Measurements from ENCODE around the gene CDH12. TPM values are rescaled to one million over a fixed set of nuclear protein-coding genes. Genes with fewer than 3 reads are reported as not detected.

CDH12 gene
- total RNA-seq, 5 donors from 2014 or later (not counting 1 experiment from before 2014, with no cell fraction given) = not detected

DNA sequence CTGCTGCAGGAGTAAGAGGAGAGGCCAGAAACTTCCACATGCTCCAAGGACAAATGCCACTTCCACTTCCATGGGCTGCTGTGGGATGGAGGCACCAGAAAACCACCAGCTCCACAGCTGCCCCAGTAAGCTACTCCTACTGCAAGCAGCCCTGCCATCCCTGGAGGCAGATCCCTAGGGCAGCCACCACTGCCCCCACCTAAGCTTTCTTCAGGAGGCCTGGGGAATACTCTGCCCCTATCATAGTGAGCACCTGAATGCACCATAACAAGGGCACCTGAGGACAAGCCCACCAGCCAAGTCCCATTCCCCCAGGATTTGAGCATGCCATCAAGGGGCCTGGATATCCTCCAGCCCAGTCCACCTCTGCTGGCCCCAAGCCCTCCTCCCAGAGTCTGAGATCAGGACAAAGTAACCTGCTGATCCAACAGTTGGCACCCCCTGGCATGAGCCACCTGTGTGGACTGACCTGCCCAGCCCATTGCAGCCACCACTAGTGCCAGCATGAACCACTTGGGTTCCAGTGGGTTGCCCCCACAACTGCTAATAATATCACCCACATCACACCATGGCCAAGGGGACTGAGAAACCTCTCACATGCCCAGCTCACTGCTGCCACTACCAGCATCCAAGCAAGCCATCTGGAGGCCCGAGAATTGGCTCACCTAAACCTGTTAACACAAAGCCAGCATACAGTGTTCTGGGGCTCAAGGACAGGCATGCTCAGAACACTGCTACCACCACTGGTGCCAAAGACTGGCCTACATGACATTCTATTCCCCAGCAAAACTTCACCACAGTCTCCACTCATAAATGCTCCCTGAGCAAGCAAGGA lies 480.1 kb downstream of the CDH12 start:
- DNase-seq (no peak), ATAC-seq (replicated peaks in 1 of 4) (no peak)
- H3K27me3 ChIP-seq (replicated peaks in 1 of 2; ENCODE audit: control insufficient read depth in 2 of 2, extremely low read depth in 1 of 2, insufficient read depth in 2 of 2, low read length in 1 of 2) = no peaks in the 10 kb centered on the region
- no peak overlapping the region for H3K4me3 ChIP-seq (ENCODE audit: control insufficient read depth in 1 of 2, extremely low read depth in 1 of 2, low read length in 1 of 2)
- no peaks in the 10 kb centered on the region for H3K9me3 ChIP-seq
- no peaks in the 10 kb centered on the region for H3K4me1 ChIP-seq (ENCODE audit: control insufficient read depth in 1 of 2, extremely low read depth in 1 of 2, insufficient read depth in 2 of 2, low read length in 2 of 2)
- CTCF ChIA-PET = no interaction called here
- H3K27ac ChIP-seq (ENCODE audit: low read length) = no peak overlapping the region
- Mint-ChIP-seq H3K27me3 (no peaks in the 10 kb centered on the region), H3K36me3 (no peaks in the 10 kb centered on the region), H3K9me3 (peaks cover 19 to 27% (median 22%) of the 10 kb centered on the region in 3 donors), H3K27ac (no peak overlapping the region), H3K4me3 (no peak overlapping the region), H3K4me1 (no peaks in the 10 kb centered on the region)
- POLR2A ChIA-PET = no interaction called here
- 47% methylated on average over 1 of the region's 1 CpG for WGBS (ENCODE audit: insufficient coverage)
- H3K36me3 ChIP-seq (ENCODE audit: control insufficient read depth in 2 of 2, extremely low read depth in 1 of 2, insufficient read depth in 1 of 2, low read length in 1 of 2) = no peaks in the 10 kb centered on the region

- Mint-ChIP-seq H3K27ac (no peak overlapping the region), H3K4me3 (no peak overlapping the region), H3K36me3 (no peaks in the 10 kb centered on the region), H3K9me3 (peaks cover 19 to 27% (median 24%) of the 10 kb centered on the region in 3 donors), H3K4me1 (no peaks in the 10 kb centered on the region), H3K27me3 (no peaks in the 10 kb centered on the region)
- no peaks in the 10 kb centered on the region for H3K27me3 ChIP-seq (replicated peaks in 1 of 2; ENCODE audit: control insufficient read depth in 2 of 2, extremely low read depth in 1 of 2, insufficient read depth in 2 of 2, low read length in 1 of 2)
- no peak overlapping the region for H3K27ac ChIP-seq (ENCODE audit: low read length)
- no peak overlapping the region for H3K4me3 ChIP-seq (ENCODE audit: control insufficient read depth in 1 of 2, extremely low read depth in 1 of 2, low read length in 1 of 2)
- no peaks in the 10 kb centered on the region for H3K9me3 ChIP-seq
- H3K36me3 ChIP-seq (ENCODE audit: control insufficient read depth in 2 of 2, extremely low read depth in 1 of 2, insufficient read depth in 1 of 2, low read length in 1 of 2) = no peaks in the 10 kb centered on the region
- DNase-seq = no peak
- 87% methylated on average over 7 of the region's 8 CpGs for WGBS (ENCODE audit: insufficient coverage)
- no peaks in the 10 kb centered on the region for H3K4me1 ChIP-seq (ENCODE audit: control insufficient read depth in 1 of 2, extremely low read depth in 1 of 2, insufficient read depth in 2 of 2, low read length in 2 of 2)
- ChIA-PET POLR2A (no interaction called here), CTCF (no interaction called here)
- no peak for ATAC-seq (replicated peaks in 1 of 4)
Observed at GRCh38 chr5:22372376-22372775, 480.8 kb downstream of the CDH12 start.

DNA sequence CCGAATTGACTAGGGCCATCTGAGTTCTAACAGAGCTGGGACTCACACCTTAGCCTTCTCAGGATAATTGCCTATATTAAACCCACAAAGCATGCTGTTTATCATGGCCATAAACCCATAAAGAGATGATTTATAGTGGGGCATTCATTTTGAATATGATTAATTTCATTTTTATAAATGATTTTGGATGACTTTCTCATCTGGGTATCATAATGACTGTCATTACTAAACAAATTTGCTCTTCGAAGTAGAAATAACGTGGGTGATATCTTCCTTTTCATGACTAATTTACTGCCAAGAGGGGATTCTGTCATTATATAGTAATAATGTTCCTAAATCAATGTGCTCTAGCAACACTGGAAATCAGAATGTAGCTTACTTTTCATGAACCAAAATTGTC lies 498.2 kb downstream of the CDH12 start:
- DNase-seq = no peak
- ATAC-seq (replicated peaks in 1 of 4) = no peak
- no CpG with 5 or more reads among the region's 3 CpGs for WGBS (ENCODE audit: insufficient coverage)
- Histone ChIP-seq H3K27me3 (replicated peaks in 1 of 2; ENCODE audit: control insufficient read depth in 2 of 2, extremely low read depth in 1 of 2, insufficient read depth in 2 of 2, low read length in 1 of 2) (no peaks in the 10 kb centered on the region), H3K4me3 (ENCODE audit: control insufficient read depth in 1 of 2, extremely low read depth in 1 of 2, low read length in 1 of 2) (no peak overlapping the region), H3K9me3 (peaks cover 3% of the 10 kb centered on the region), H3K27ac (ENCODE audit: low read length) (no peak overlapping the region), H3K4me1 (ENCODE audit: control insufficient read depth in 1 of 2, extremely low read depth in 1 of 2, insufficient read depth in 2 of 2, low read length in 2 of 2) (no peaks in the 10 kb centered on the region), H3K36me3 (ENCODE audit: control insufficient read depth in 2 of 2, extremely low read depth in 1 of 2, insufficient read depth in 1 of 2, low read length in 1 of 2) (no peaks in the 10 kb centered on the region)
- Mint-ChIP-seq H3K27me3 (no peaks in the 10 kb centered on the region), H3K9me3 (peaks cover 5 to 15% (median 10%) of the 10 kb centered on the region in 3 donors), H3K36me3 (no peaks in the 10 kb centered on the region), H3K4me1 (no peaks in the 10 kb centered on the region), H3K4me3 (no peak overlapping the region), H3K27ac (no peak overlapping the region)
- POLR2A ChIA-PET = no interaction called here
- CTCF ChIA-PET = no interaction called here

DNA sequence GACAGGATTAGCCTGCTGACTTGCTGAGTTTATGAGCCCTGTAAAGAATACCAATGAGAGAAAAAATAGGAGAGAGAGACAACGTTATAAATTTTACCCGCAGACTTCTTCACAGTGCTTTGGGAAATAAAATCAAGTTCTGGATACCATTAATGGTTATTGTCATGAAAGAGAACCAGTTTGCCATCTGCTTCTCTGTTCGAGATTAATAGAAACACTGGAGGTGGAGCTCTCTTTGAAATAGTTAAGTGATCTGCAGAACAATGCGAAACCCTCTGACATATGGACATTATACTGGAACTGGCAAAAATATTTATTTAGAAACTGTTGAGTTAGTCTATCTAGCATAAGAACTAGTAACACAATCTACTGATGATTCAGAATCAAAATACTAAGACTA lies 500.7 kb downstream of the CDH12 start:
- DNase-seq (no peak), ATAC-seq (replicated peaks in 1 of 4) (no peak)
- no peaks in the 10 kb centered on the region for H3K27me3 Mint-ChIP-seq
- no peak overlapping the region for H3K4me3 ChIP-seq (ENCODE audit: control insufficient read depth in 1 of 2, extremely low read depth in 1 of 2, low read length in 1 of 2)
- H3K27me3 ChIP-seq (replicated peaks in 1 of 2; ENCODE audit: control insufficient read depth in 2 of 2, extremely low read depth in 1 of 2, insufficient read depth in 2 of 2, low read length in 1 of 2) = no peaks in the 10 kb centered on the region
- no peaks in the 10 kb centered on the region for H3K4me1 Mint-ChIP-seq
- H3K36me3 ChIP-seq (ENCODE audit: control insufficient read depth in 2 of 2, extremely low read depth in 1 of 2, insufficient read depth in 1 of 2, low read length in 1 of 2) = no peaks in the 10 kb centered on the region
- no peaks in the 10 kb centered on the region for H3K4me1 ChIP-seq (ENCODE audit: control insufficient read depth in 1 of 2, extremely low read depth in 1 of 2, insufficient read depth in 2 of 2, low read length in 2 of 2)
- POLR2A ChIA-PET = no interaction called here
- no peaks in the 10 kb centered on the region for H3K9me3 ChIP-seq
- no peaks in the 10 kb centered on the region for H3K36me3 Mint-ChIP-seq
- no peak overlapping the region for H3K4me3 Mint-ChIP-seq
- no peak overlapping the region for H3K27ac Mint-ChIP-seq
- CTCF ChIA-PET = no interaction called here
- H3K9me3 Mint-ChIP-seq = peaks cover 11 to 23% (median 12%) of the 10 kb centered on the region in 3 donors
- no peak overlapping the region for H3K27ac ChIP-seq (ENCODE audit: low read length)
- 81% methylated on average over 2 of the region's 4 CpGs for WGBS (ENCODE audit: insufficient coverage)

DNA sequence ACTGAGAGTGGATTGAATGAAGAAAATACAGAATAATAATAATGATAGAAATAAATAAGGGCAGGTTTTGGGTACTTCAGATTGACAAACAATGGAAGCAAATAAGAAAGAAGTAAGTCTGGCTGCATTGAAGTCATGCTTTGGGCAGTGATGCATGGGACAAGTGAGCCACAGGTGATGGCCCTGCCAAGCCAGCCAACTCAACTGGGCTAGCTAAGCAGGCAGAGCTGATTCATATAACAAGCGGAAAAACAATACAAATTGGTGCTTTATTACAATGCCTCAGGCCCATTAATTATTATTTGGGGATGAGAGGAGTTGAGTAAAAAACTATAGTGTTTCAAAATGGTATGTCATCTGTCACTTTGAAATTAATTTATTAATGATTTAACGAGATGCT lies 502.0 kb downstream of the CDH12 start:
- no peak overlapping the region for H3K4me3 ChIP-seq (ENCODE audit: control insufficient read depth in 1 of 2, extremely low read depth in 1 of 2, low read length in 1 of 2)
- no peak overlapping the region for H3K27ac ChIP-seq (ENCODE audit: low read length)
- Mint-ChIP-seq H3K27ac (no peak overlapping the region), H3K4me1 (no peaks in the 10 kb centered on the region), H3K36me3 (no peaks in the 10 kb centered on the region), H3K9me3 (peaks cover 12 to 22% (median 13%) of the 10 kb centered on the region in 3 donors), H3K4me3 (no peak overlapping the region), H3K27me3 (no peaks in the 10 kb centered on the region)
- H3K36me3 ChIP-seq (ENCODE audit: control insufficient read depth in 2 of 2, extremely low read depth in 1 of 2, insufficient read depth in 1 of 2, low read length in 1 of 2) = no peaks in the 10 kb centered on the region
- DNase-seq (no peak), ATAC-seq (replicated peaks in 1 of 4) (no peak)
- no CpG with 5 or more reads among the region's 2 CpGs for WGBS (ENCODE audit: insufficient coverage)
- H3K9me3 ChIP-seq = no peaks in the 10 kb centered on the region
- no peaks in the 10 kb centered on the region for H3K4me1 ChIP-seq (ENCODE audit: control insufficient read depth in 1 of 2, extremely low read depth in 1 of 2, insufficient read depth in 2 of 2, low read length in 2 of 2)
- CTCF ChIA-PET = no interaction called here
- no peaks in the 10 kb centered on the region for H3K27me3 ChIP-seq (replicated peaks in 1 of 2; ENCODE audit: control insufficient read depth in 2 of 2, extremely low read depth in 1 of 2, insufficient read depth in 2 of 2, low read length in 1 of 2)
- POLR2A ChIA-PET = no interaction called here

- Histone ChIP-seq H3K4me1 (ENCODE audit: control insufficient read depth in 1 of 2, extremely low read depth in 1 of 2, insufficient read depth in 2 of 2, low read length in 2 of 2) (no peaks in the 10 kb centered on the region), H3K36me3 (ENCODE audit: control insufficient read depth in 2 of 2, extremely low read depth in 1 of 2, insufficient read depth in 1 of 2, low read length in 1 of 2) (no peaks in the 10 kb centered on the region), H3K4me3 (ENCODE audit: control insufficient read depth in 1 of 2, extremely low read depth in 1 of 2, low read length in 1 of 2) (no peak overlapping the region), H3K9me3 (no peaks in the 10 kb centered on the region), H3K27ac (ENCODE audit: low read length) (no peak overlapping the region), H3K27me3 (replicated peaks in 1 of 2; ENCODE audit: control insufficient read depth in 2 of 2, extremely low read depth in 1 of 2, insufficient read depth in 2 of 2, low read length in 1 of 2) (no peaks in the 10 kb centered on the region)
- Mint-ChIP-seq H3K27ac (no peak overlapping the region), H3K36me3 (no peaks in the 10 kb centered on the region), H3K4me1 (no peaks in the 10 kb centered on the region), H3K4me3 (no peak overlapping the region), H3K9me3 (peaks cover 8 to 17% (median 8%) of the 10 kb centered on the region in 3 donors), H3K27me3 (no peaks in the 10 kb centered on the region)
- POLR2A ChIA-PET = no interaction called here
- DNase-seq (no peak), ATAC-seq (replicated peaks in 1 of 4) (no peak)
- 45% methylated on average over 2 of the region's 6 CpGs for WGBS (ENCODE audit: insufficient coverage)
- CTCF ChIA-PET = no interaction called here
Observed at GRCh38 chr5:22348027-22348426, 505.1 kb downstream of the CDH12 start.

All from T-cell (primary cell).